BLaER1 (cell line): ENCODE results near the gene SPI1.

Experiments used
- H3K27ac ChIP-seq: shearing (Covaris generic); formaldehyde crosslinking; 2 replicates; pipeline ENCODE4 v1.8.1; 2022
- H3K27me3 ChIP-seq: shearing (Covaris generic); formaldehyde crosslinking; 2 replicates; pipeline ENCODE4 v1.8.1; 2022
- H3K36me3 ChIP-seq: shearing (Covaris generic); formaldehyde crosslinking; 2 replicates; pipeline ENCODE4 v1.8.1; 2022
- H3K4me1 ChIP-seq: shearing (Covaris generic); formaldehyde crosslinking; 2 replicates; pipeline ENCODE4 v1.8.1; 2022
- H3K4me2 ChIP-seq: shearing (Covaris generic); formaldehyde crosslinking; 2 replicates; pipeline ENCODE4 v1.8.1; 2022
- H3K4me3 ChIP-seq: shearing (Covaris generic); formaldehyde crosslinking; 2 replicates; pipeline ENCODE4 v1.8.1; 2022
- H3K9ac ChIP-seq: shearing (Covaris generic); formaldehyde crosslinking; 2 replicates; pipeline ENCODE4 v1.8.1; 2022
- H3K9me3 ChIP-seq: shearing (Covaris generic); formaldehyde crosslinking; 2 replicates; pipeline ENCODE4 v1.8.1; 2022
- H4K20me1 ChIP-seq: shearing (Covaris generic); formaldehyde crosslinking; 2 replicates; pipeline ENCODE4 v1.8.1; 2022
- Cebpa-rat ChIP-seq: shearing (Covaris generic); IDR thresholded peaks from 2 replicates; pipeline ENCODE4 v1.8.1; 2022

SPI1 gene

GRCh38 chr11:47308050-47308823 is 70.1 kb downstream of the SPI1 start:
- Histone ChIP-seq H3K27ac (no peak overlapping the region), H3K36me3 (peaks cover 100% of the 10 kb centered on the region), H4K20me1 (peaks cover 28% of the 10 kb centered on the region), H3K4me3 (no peak overlapping the region), H3K27me3 (no peaks in the 10 kb centered on the region), H3K4me1 (peaks cover 19% of the 10 kb centered on the region), H3K9ac (no peak overlapping the region; the same call in 1 of the 2 replicates), H3K4me2 (no peak overlapping the region), H3K9me3 (peaks cover 5% of the 10 kb centered on the region; the same call in 1 of the 2 replicates)
- no peak for TF ChIP-seq Cebpa-rat

DNA sequence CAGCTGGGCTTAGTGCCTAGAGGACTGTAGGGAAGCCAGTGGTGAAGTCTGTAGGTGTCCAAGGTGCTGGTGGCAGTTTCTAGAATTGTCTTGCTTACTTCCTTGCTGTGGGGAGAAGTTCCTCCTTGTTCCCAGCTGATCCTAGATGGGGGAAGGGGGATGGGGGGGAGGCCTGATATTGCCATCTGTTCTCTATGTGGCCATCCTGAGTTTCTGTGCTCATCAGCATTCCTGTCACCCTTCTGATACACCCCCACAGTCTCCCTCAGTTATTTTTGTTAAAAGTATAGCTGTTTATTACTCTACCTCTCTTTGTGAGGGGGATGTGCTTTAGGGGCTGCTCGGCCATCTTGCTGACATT is 71.9 kb downstream of the SPI1 start:
- Histone ChIP-seq H3K36me3 (peaks cover 100% of the 10 kb centered on the region), H3K4me3 (no peak overlapping the region), H3K4me2 (0 out of 2 replicates have a peak overlapping the region, but pooled peaks have one; percentile 54), H3K27ac (no peak overlapping the region), H4K20me1 (peaks cover 28% of the 10 kb centered on the region), H3K27me3 (no peaks in the 10 kb centered on the region), H3K4me1 (peaks cover 19% of the 10 kb centered on the region), H3K9me3 (peaks cover 23% of the 10 kb centered on the region), H3K9ac (0 out of 2 replicates have a peak overlapping the region, but pooled peaks have one; percentile 13)
- no peak for TF ChIP-seq Cebpa-rat

DNA sequence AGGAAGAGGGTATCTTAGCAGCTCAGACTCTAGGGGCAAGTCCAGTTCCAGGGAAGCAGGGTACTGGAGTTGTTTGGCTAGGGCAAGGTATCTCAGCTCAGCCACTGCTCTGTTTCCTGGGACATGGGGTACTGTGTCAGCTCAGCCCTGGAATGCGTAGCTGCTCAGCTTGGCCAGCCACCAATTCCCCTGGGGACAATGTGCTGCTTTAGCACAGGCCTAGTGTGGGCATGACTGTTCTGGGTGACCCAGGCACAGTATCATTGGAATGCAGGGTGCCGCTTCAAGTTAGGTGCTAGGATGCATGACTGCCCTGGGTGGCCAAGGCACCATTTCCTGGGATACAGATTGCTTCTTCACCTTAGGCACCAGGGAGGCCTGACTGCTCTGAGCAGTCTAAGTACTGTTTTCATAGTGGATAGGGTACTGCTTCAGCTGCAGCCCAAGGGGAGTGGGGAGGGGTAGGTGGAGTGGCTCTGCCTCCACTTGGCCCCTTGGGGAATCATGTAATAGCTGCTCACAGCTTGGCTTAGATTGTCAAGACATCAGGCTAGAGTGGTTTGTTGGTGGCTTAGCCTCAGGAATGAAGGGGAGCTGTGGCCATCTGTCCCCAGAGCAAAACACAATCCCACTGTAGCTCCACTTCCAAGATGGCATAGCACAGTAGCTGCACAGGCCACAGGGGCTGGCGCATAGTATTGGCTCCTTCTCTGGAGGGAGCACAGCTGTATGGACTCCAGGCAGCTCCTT is 72.4 kb downstream of the SPI1 start:
- Histone ChIP-seq H3K36me3 (peaks cover 100% of the 10 kb centered on the region), H3K4me2 (peak overlapping the region; percentile 54), H3K9ac (peak overlapping the region; percentile 13; the same call in 1 of the 2 replicates), H4K20me1 (peaks cover 28% of the 10 kb centered on the region), H3K27ac (peak overlapping the region; percentile 37; the same call in 1 of the 2 replicates), H3K27me3 (no peaks in the 10 kb centered on the region), H3K9me3 (peaks cover 28% of the 10 kb centered on the region), H3K4me1 (peaks cover 19% of the 10 kb centered on the region), H3K4me3 (no peak overlapping the region)
- no peak for TF ChIP-seq Cebpa-rat
